ENCODE data around the gene PGAM2.

PGAM2 gene

GRCh38 chr7:44103566-44103922 lies 38.2 kb upstream of the PGAM2 start:
- no peak for DNase-seq (ENCODE audit: low read depth)

GRCh38 chr7:44102846-44103565 lies 37.6 kb upstream of the PGAM2 start:
- no peak for DNase-seq (ENCODE audit: low read depth)

GRCh38 chr7:44101966-44102845 lies 36.8 kb upstream of the PGAM2 start:
- DNase-seq (ENCODE audit: low read depth): no peak

GRCh38 chr7:44101303-44101965 lies 36.1 kb upstream of the PGAM2 start:
- DNase-seq (ENCODE audit: low read depth): no peak

- DNase-seq (ENCODE audit: low read depth): no peak
These were observed 35.3 kb upstream of the PGAM2 start for GRCh38 chr7:44100458-44101302.

GRCh38 chr7:44099669-44100068 lies 34.3 kb upstream of the PGAM2 start:
- DNase-seq (ENCODE audit: low read depth): no peak

- no peak for DNase-seq (ENCODE audit: low read depth)
These were observed 33.0 kb upstream of the PGAM2 start for GRCh38 chr7:44098092-44099068.

- DNase-seq (ENCODE audit: low read depth): no peak
These were observed 31.9 kb upstream of the PGAM2 start for GRCh38 chr7:44097064-44097932.

- DNase-seq (ENCODE audit: low read depth): no peak
These were observed 31.0 kb upstream of the PGAM2 start for GRCh38 chr7:44096326-44096881.

- DNase-seq (ENCODE audit: low read depth): no peak
These were observed 30.4 kb upstream of the PGAM2 start for GRCh38 chr7:44095781-44096180.

GRCh38 chr7:44094883-44095592 lies 29.7 kb upstream of the PGAM2 start:
- no peak for DNase-seq (ENCODE audit: low read depth)

GRCh38 chr7:44094365-44094764 lies 29.0 kb upstream of the PGAM2 start:
- no peak for DNase-seq (ENCODE audit: low read depth)

GRCh38 chr7:44093102-44093641 lies 27.8 kb upstream of the PGAM2 start:
- no peak for DNase-seq (ENCODE audit: low read depth)

- DNase-seq (ENCODE audit: low read depth): no peak
These were observed 22.8 kb upstream of the PGAM2 start for GRCh38 chr7:44087911-44088838.

GRCh38 chr7:44086627-44087026 lies 21.3 kb upstream of the PGAM2 start:
- no peak for DNase-seq (ENCODE audit: low read depth)

- no peak for DNase-seq (ENCODE audit: low read depth)
These were observed 20.2 kb upstream of the PGAM2 start for GRCh38 chr7:44085546-44085945.

- no peak for DNase-seq (ENCODE audit: low read depth)
These were observed 19.3 kb upstream of the PGAM2 start for GRCh38 chr7:44084701-44085100.

Measured in T-helper 22 cell (primary cell).